ENCODE results near the gene SPON1.
A peak's percentile ranks its signal among the peaks of the same experiment; 100 is the strongest.
"Not testable (repeated sequence)": the region's sequence is repeated elsewhere in the genome, so short reads cannot be mapped to it uniquely, and the experiment has no call there.

The SPON1 gene

GRCh38 chr11:13962562-13963168, at the start of gene SPON1:
SPON1 (plus strand) TSS chr11:13962723; CDS start chr11:13962905, 182 bp downstream.
- no peaks in the 10 kb centered on the region for H3K36me3 Mint-ChIP-seq (ENCODE audit: low read depth)
- peak within 1 kb of the TSS; percentile 58 for H3K4me3 Mint-ChIP-seq
- no peak within 1 kb of the TSS for H3K27ac Mint-ChIP-seq
- peaks cover 83% of the 10 kb centered on the region for H3K27me3 Mint-ChIP-seq (ENCODE audit: low read depth)
- peaks cover 5% of the 10 kb centered on the region for H3K4me1 Mint-ChIP-seq (ENCODE audit: low read depth)
- no peaks in the 10 kb centered on the region for H3K9me3 Mint-ChIP-seq
- DNase-seq (ENCODE audit: low spot score), result no peak

GRCh38 chr11:13917264-13917663, 45.3 kb upstream of the SPON1 start:
- H3K27me3 Mint-ChIP-seq (ENCODE audit: low read depth), result peaks cover 54% of the 10 kb centered on the region
- no peak for DNase-seq (ENCODE audit: low spot score)
- H3K4me3 Mint-ChIP-seq, result no peak overlapping the region
- H3K27ac Mint-ChIP-seq, result no peak overlapping the region
- peaks cover 8% of the 10 kb centered on the region for H3K9me3 Mint-ChIP-seq
- H3K36me3 Mint-ChIP-seq (ENCODE audit: low read depth), result no peaks in the 10 kb centered on the region
- peaks cover 3% of the 10 kb centered on the region for H3K4me1 Mint-ChIP-seq (ENCODE audit: low read depth)

- Mint-ChIP-seq H3K4me3 (no peak overlapping the region), H3K27ac (no peak overlapping the region), H3K27me3 (ENCODE audit: low read depth) (peaks cover 53% of the 10 kb centered on the region), H3K36me3 (ENCODE audit: low read depth) (peaks cover 4% of the 10 kb centered on the region), H3K4me1 (ENCODE audit: low read depth) (peaks cover 7% of the 10 kb centered on the region), H3K9me3 (peaks cover 11% of the 10 kb centered on the region)
- no peak for DNase-seq (ENCODE audit: low spot score)
Observed at GRCh38 chr11:13917904-13918303, 44.6 kb upstream of the SPON1 start.

GRCh38 chr11:13920756-13921155, 41.8 kb upstream of the SPON1 start:
- H3K27ac Mint-ChIP-seq, result no peak overlapping the region
- peaks cover 39% of the 10 kb centered on the region for H3K27me3 Mint-ChIP-seq (ENCODE audit: low read depth)
- H3K4me1 Mint-ChIP-seq (ENCODE audit: low read depth), result peaks cover 34% of the 10 kb centered on the region
- peaks cover 22% of the 10 kb centered on the region for H3K9me3 Mint-ChIP-seq
- H3K4me3 Mint-ChIP-seq, result no peak overlapping the region
- H3K36me3 Mint-ChIP-seq (ENCODE audit: low read depth), result peaks cover 17% of the 10 kb centered on the region
- no peak for DNase-seq (ENCODE audit: low spot score)

GRCh38 chr11:13921545-13921944, 41.0 kb upstream of the SPON1 start:
- DNase-seq (ENCODE audit: low spot score), result no peak

GRCh38 chr11:13923182-13923581, 39.3 kb upstream of the SPON1 start:
- H3K4me3 Mint-ChIP-seq, result peak overlapping the region; percentile 81
- peaks cover 42% of the 10 kb centered on the region for H3K4me1 Mint-ChIP-seq (ENCODE audit: low read depth)
- DNase-seq (ENCODE audit: low spot score), result no peak
- H3K27me3 Mint-ChIP-seq (ENCODE audit: low read depth), result peaks cover 20% of the 10 kb centered on the region
- peaks cover 25% of the 10 kb centered on the region for H3K36me3 Mint-ChIP-seq (ENCODE audit: low read depth)
- H3K9me3 Mint-ChIP-seq, result peaks cover 18% of the 10 kb centered on the region
- H3K27ac Mint-ChIP-seq, result peak overlapping the region; percentile 95

More at GRCh38 chr11:13921545-13921944, 41.0 kb upstream of the SPON1 start:
- H3K4me3 Mint-ChIP-seq, result peak overlapping the region; percentile 2
- peaks cover 34% of the 10 kb centered on the region for H3K4me1 Mint-ChIP-seq (ENCODE audit: low read depth)
- H3K9me3 Mint-ChIP-seq, result peaks cover 22% of the 10 kb centered on the region
- peaks cover 18% of the 10 kb centered on the region for H3K36me3 Mint-ChIP-seq (ENCODE audit: low read depth)
- H3K27me3 Mint-ChIP-seq (ENCODE audit: low read depth), result peaks cover 35% of the 10 kb centered on the region
- no peak overlapping the region for H3K27ac Mint-ChIP-seq

GRCh38 chr11:13923716-13924650, 38.5 kb upstream of the SPON1 start:
- DNase-seq (ENCODE audit: low spot score), result no peak
- peaks cover 18% of the 10 kb centered on the region for H3K9me3 Mint-ChIP-seq

GRCh38 chr11:13924801-13925327, 37.7 kb upstream of the SPON1 start:
- Mint-ChIP-seq H3K4me3 (peak overlapping the region; percentile 81), H3K27ac (peak overlapping the region; percentile 95), H3K4me1 (ENCODE audit: low read depth) (peaks cover 52% of the 10 kb centered on the region), H3K9me3 (peaks cover 18% of the 10 kb centered on the region), H3K36me3 (ENCODE audit: low read depth) (peaks cover 28% of the 10 kb centered on the region), H3K27me3 (ENCODE audit: low read depth) (peaks cover 11% of the 10 kb centered on the region)
- DNase-seq (ENCODE audit: low spot score), result no peak

More at GRCh38 chr11:13923716-13924650, 38.5 kb upstream of the SPON1 start:
- Mint-ChIP-seq H3K27ac (peak overlapping the region; percentile 95), H3K36me3 (ENCODE audit: low read depth) (peaks cover 25% of the 10 kb centered on the region), H3K27me3 (ENCODE audit: low read depth) (peaks cover 16% of the 10 kb centered on the region), H3K4me3 (peak overlapping the region; percentile 81), H3K4me1 (ENCODE audit: low read depth) (peaks cover 49% of the 10 kb centered on the region)

GRCh38 chr11:13926366-13926765, 36.2 kb upstream of the SPON1 start:
- peaks cover 52% of the 10 kb centered on the region for H3K4me1 Mint-ChIP-seq (ENCODE audit: low read depth)
- DNase-seq (ENCODE audit: low spot score), result not testable (repeated sequence)

GRCh38 chr11:13926981-13927380, 35.5 kb upstream of the SPON1 start:
- H3K27me3 Mint-ChIP-seq (ENCODE audit: low read depth), result no peaks in the 10 kb centered on the region
- H3K4me1 Mint-ChIP-seq (ENCODE audit: low read depth), result peaks cover 54% of the 10 kb centered on the region
- no peak overlapping the region for H3K27ac Mint-ChIP-seq

More at GRCh38 chr11:13926366-13926765, 36.2 kb upstream of the SPON1 start:
- Mint-ChIP-seq H3K36me3 (ENCODE audit: low read depth) (peaks cover 28% of the 10 kb centered on the region), H3K9me3 (peaks cover 18% of the 10 kb centered on the region)
- not testable (repeated sequence) for H3K4me3 Mint-ChIP-seq; H3K27me3 Mint-ChIP-seq (ENCODE audit: low read depth); H3K27ac Mint-ChIP-seq

GRCh38 chr11:13927481-13927880, 35.0 kb upstream of the SPON1 start:
- DNase-seq (ENCODE audit: low spot score), result no peak
- Mint-ChIP-seq H3K27me3 (ENCODE audit: low read depth) (no peaks in the 10 kb centered on the region), H3K9me3 (peaks cover 18% of the 10 kb centered on the region), H3K4me1 (ENCODE audit: low read depth) (peaks cover 54% of the 10 kb centered on the region), H3K27ac (no peak overlapping the region), H3K4me3 (no peak overlapping the region), H3K36me3 (ENCODE audit: low read depth) (peaks cover 28% of the 10 kb centered on the region)

More at GRCh38 chr11:13926981-13927380, 35.5 kb upstream of the SPON1 start:
- peaks cover 18% of the 10 kb centered on the region for H3K9me3 Mint-ChIP-seq
- H3K36me3 Mint-ChIP-seq (ENCODE audit: low read depth), result peaks cover 28% of the 10 kb centered on the region
- no peak for DNase-seq (ENCODE audit: low spot score)
- no peak overlapping the region for H3K4me3 Mint-ChIP-seq

- H3K27ac Mint-ChIP-seq, result no peak overlapping the region
- peaks cover 22% of the 10 kb centered on the region for H3K36me3 Mint-ChIP-seq (ENCODE audit: low read depth)
- no peak overlapping the region for H3K4me3 Mint-ChIP-seq
- peaks cover 42% of the 10 kb centered on the region for H3K4me1 Mint-ChIP-seq (ENCODE audit: low read depth)
- peaks cover 14% of the 10 kb centered on the region for H3K9me3 Mint-ChIP-seq
- peaks cover 3% of the 10 kb centered on the region for H3K27me3 Mint-ChIP-seq (ENCODE audit: low read depth)
- no peak for DNase-seq (ENCODE audit: low spot score)
Observed at GRCh38 chr11:13928566-13929251, 33.8 kb upstream of the SPON1 start.

- Mint-ChIP-seq H3K27ac (no peak overlapping the region), H3K4me3 (no peak overlapping the region), H3K9me3 (peaks cover 16% of the 10 kb centered on the region), H3K4me1 (ENCODE audit: low read depth) (peaks cover 41% of the 10 kb centered on the region), H3K27me3 (ENCODE audit: low read depth) (peaks cover 3% of the 10 kb centered on the region), H3K36me3 (ENCODE audit: low read depth) (peaks cover 19% of the 10 kb centered on the region)
- DNase-seq (ENCODE audit: low spot score), result no peak
Observed at GRCh38 chr11:13929395-13929891, 33.1 kb upstream of the SPON1 start.

All from T-helper 2 cell treated with Interferon-gamma antibody and Interleukin-4, amounts not matched to agents 5 μg/mL and 100 μg/mL, for 36 hours (primary cell).